ENCODE data around the gene AKAP1.

DNA sequence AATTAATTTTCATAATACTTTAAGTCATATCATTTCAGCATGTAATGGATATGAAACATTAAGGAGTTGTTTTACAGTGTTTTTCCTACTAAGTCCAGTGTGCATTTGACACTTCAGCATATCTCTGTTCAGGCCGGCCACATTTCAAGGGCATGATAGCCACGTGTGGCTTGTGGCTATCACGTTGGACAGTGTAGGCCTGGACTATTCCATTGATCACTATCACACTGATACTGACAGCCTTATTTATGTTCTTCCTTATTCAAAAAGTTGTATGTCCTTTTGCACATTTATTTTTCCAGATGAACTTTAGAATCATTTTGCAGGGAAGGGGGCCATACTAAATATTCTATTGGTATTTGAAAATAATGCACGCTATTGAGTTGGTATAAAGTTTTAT, 39.0 kb downstream of the AKAP1 start:
- no peak for TF ChIP-seq POLR2A (IDR thresholded peaks at IDR 0.05)
- TF ChIP-seq, protein P1, sequence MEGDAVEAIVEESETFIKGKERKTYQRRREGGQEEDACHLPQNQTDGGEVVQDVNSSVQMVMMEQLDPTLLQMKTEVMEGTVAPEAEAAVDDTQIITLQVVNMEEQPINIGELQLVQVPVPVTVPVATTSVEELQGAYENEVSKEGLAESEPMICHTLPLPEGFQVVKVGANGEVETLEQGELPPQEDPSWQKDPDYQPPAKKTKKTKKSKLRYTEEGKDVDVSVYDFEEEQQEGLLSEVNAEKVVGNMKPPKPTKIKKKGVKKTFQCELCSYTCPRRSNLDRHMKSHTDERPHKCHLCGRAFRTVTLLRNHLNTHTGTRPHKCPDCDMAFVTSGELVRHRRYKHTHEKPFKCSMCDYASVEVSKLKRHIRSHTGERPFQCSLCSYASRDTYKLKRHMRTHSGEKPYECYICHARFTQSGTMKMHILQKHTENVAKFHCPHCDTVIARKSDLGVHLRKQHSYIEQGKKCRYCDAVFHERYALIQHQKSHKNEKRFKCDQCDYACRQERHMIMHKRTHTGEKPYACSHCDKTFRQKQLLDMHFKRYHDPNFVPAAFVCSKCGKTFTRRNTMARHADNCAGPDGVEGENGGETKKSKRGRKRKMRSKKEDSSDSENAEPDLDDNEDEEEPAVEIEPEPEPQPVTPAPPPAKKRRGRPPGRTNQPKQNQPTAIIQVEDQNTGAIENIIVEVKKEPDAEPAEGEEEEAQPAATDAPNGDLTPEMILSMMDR (IDR thresholded peaks at IDR 0.05), result no peak
- TF ChIP-seq POLR2AphosphoS5 (IDR thresholded peaks at IDR 0.05), result no peak
- no peak for TF ChIP-seq EP300 (IDR thresholded peaks at IDR 0.05)
